Heart right ventricle (tissue), 16 donors: ENCODE data around the gene PRDM16. TPM values are rescaled to one million over a fixed set of nuclear protein-coding genes. Genes with fewer than 3 reads are reported as not detected.
A peak's percentile ranks its signal among the peaks of the same experiment; 100 is the strongest.

Source experiments
- ATAC-seq, 8 donors: fragments of 200-7000 bp; cut with Tn5 transposase; one replicate each; pipeline ENCODE4 v1.9.1; 2020; ENCODE audit warnings: mild to moderate bottlenecking in 8 of 8, moderate library complexity in 8 of 8, moderate number of reproducible peaks in 1 of 8
- DNase-seq, 2 donors: peaks; one replicate each; pipeline ENCODE4 v3.0.0-alpha.2; 2020
- H3K27ac ChIP-seq, 10 donors: fragments of 200-600 bp; sonication (generic) in 2 of 10; one replicate each; pipeline versions ENCODE4 v1.5.0 to v1.8.0; 2020 to 2022; ENCODE audit warnings: mild to moderate bottlenecking in 3 of 10
- H3K27me3 ChIP-seq, 7 donors: fragments of 200-600 bp; one replicate each; pipeline ENCODE4 v1.8.0; 2021 to 2022; ENCODE audit warnings: mild to moderate bottlenecking in 2 of 7
- H3K36me3 ChIP-seq, 9 donors: fragments of 200-600 bp; sonication (generic) in 1 of 9; one replicate each; pipeline versions ENCODE4 v1.5.0 to v1.8.0; 2020 to 2022; ENCODE audit warnings: mild to moderate bottlenecking in 2 of 9
- H3K4me1 ChIP-seq, 9 donors: fragments of 200-600 bp; sonication (generic) in 1 of 9; one replicate each; pipeline versions ENCODE4 v1.5.0 to v1.8.0; 2020 to 2022; ENCODE audit warnings: mild to moderate bottlenecking in 4 of 9
- H3K4me3 ChIP-seq, 10 donors: fragments of 200-600 bp; sonication (generic) in 2 of 10; one replicate each; pipeline versions ENCODE4 v1.5.0 to v1.8.0; 2020 to 2022; ENCODE audit warnings: mild to moderate bottlenecking in 7 of 10, moderate library complexity in 2 of 10
- H3K9me3 ChIP-seq, 11 donors: fragments of 200-600 bp in 10 of 11; sonication (generic) in 2 of 11; one replicate each; pipeline versions ENCODE4 v1.5.0 to v1.8.0; 2013 to 2022; ENCODE audit warnings: mild to moderate bottlenecking in 2 of 11, control low read depth in 1 of 11, moderate library complexity in 1 of 11
- WGBS, 2 donors: extraction: QIAGEN DNeasy Blood & Tissue Kit; methylation state at CpG; one replicate each; pipeline ENCODE4 v1.1.7; 2013; ENCODE audit warnings: inconsistent platforms in 1 of 2; 5-methylcytosine and 5-hydroxymethylcytosine counted together
- intact Hi-C, 10 donors: fragments of 100-400 bp; cut with DNase I; formaldehyde crosslinking; loops; one replicate each; pipeline versions ENCODE4 v1.11.1 to v1.14.2; 2022
- polyA plus RNA-seq, 2 donors: library from polyadenylated mRNA; stranded (reverse); fragments of 200-250 nt; gene quantifications; one replicate each; pipeline ENCODE4 v1.2.3, GENCODE V29; 2013
- total RNA-seq, 10 donors: library from RNA; stranded (reverse); fragmentation: NEBNext Ultra II Directional in 3 of 10; extraction: Animal tissue kit (Norgen Biotek cat#: 25700) in 3 of 10; gene quantifications; one replicate each; pipeline versions ENCODE4 v1.2.1 to v1.2.4, GENCODE V29; 2021 to 2023
- TF ChIP-seq, protein P1 (sequence below), 9 donors: fragments of 200-600 bp; sonication (generic) in 2 of 9; IDR thresholded peaks; one replicate each; pipeline versions ENCODE4 v1.5.0 to v1.8.0; 2021 to 2022; ENCODE audit warnings: antibody characterized with exemption in 9 of 9, mild to moderate bottlenecking in 5 of 9, moderate library complexity in 1 of 9
- donor health status: Arrhythmogenic right ventricular cardiomyopathy.
- donor health status: ischemic (EF 13 %, LVEDD 7.1; RV severe dilation, severe dysfunction).
- donor health status: healthy with polysubstance abuse.
- donor health status: DM: no; HTN: yes; CAD: no.
- donor health status: DM: no; HTN: no; CAD: no.
- donor health status: ischemic (EF 25% LVEDD 6.9; RV normal size, moderate dysfunction).
- donor health status: ischemic (EF 25% LVEDD 5.7; RV mildly dilated, moderate dysfunction).
- donor health status: healthy.
- donor health status: DM: yes; HTN: yes; CAD: no.
- donor health status: Ischemic cardiomyopathy.
- donor health status: ischemic (EF 35%, LVEDD 5.7; RV mildly dilated, moderate dysfunction).
- donor health status: nonischemic (EF 11% LVEDD 7.7; RV severe dilation, severe dysfunction).
- donor health status: DM: yes; HTN: yes; CAD: no.
- donor health status: PGD.
- donor health status: ischemic (EF 29% LVEDD 5.4; RV normal size, mild dysfunction).
- donor health status: nonischemic (EF 23%, LVEDD 6.1; RV moderate dilation, normal function).

PRDM16 gene
- total and polyA plus RNA-seq, 12 donors, result 4.1 to 25.9 (median 14.8) TPM

DNA sequence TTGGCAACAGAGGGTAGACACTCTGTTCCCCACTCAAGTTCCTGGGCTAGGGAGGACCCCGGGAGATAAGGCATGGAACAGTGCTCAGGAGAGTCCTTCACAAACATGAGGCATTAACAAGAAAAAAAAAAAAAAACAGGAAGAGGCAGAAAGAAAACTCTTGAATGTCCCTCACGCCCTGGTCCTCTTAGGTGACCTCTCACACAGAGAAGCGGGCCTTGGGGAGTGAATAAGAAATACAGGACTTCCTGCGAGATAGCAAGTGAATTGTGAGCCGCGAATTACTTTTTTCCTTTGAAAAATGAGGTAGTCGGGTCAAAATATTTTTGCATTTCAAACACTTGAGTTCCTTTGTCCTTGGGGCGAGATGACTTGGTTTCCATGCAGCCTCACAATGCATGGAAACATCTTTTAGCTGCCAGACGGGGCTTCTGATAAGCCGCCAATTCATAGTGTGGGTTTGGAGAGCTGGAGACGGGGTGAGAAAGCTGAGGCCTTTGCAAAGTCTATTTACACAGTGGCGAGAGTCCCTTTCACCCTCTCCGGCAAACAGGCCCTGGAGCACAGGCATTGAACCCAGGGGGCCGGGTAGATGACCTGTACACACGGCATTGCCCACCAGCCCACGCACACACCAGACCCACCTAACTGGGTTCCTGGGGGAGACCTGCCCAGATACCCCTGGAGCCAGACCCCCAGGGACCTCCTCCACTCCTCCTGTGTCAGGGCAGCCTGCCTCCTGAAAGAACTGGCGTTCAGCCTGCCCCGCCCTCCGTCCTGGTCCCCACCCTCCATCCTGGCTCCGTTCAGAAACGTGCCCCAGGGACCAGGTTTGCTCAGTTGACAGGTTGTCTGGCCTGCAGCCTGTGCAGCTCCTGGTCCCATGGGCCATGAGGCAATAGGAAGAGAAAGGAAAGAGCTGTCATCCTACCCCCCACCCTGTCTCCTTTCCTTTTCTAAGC is 192.3 kb downstream of the PRDM16 start:
- peaks cover 0 to 3% (median 0%) of the 10 kb centered on the region in 11 donors for H3K9me3 ChIP-seq
- peak in 6 of 8 donors; percentile 17 to 79 (median 48) for ATAC-seq
- H3K4me1 ChIP-seq, result peaks cover 0 to 54% (median 5%) of the 10 kb centered on the region in 9 donors
- H3K27ac ChIP-seq, result peak overlapping the region in 4 of 10 donors; percentile 12 to 44 (median 20)
- TF ChIP-seq, protein P1, sequence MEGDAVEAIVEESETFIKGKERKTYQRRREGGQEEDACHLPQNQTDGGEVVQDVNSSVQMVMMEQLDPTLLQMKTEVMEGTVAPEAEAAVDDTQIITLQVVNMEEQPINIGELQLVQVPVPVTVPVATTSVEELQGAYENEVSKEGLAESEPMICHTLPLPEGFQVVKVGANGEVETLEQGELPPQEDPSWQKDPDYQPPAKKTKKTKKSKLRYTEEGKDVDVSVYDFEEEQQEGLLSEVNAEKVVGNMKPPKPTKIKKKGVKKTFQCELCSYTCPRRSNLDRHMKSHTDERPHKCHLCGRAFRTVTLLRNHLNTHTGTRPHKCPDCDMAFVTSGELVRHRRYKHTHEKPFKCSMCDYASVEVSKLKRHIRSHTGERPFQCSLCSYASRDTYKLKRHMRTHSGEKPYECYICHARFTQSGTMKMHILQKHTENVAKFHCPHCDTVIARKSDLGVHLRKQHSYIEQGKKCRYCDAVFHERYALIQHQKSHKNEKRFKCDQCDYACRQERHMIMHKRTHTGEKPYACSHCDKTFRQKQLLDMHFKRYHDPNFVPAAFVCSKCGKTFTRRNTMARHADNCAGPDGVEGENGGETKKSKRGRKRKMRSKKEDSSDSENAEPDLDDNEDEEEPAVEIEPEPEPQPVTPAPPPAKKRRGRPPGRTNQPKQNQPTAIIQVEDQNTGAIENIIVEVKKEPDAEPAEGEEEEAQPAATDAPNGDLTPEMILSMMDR (IDR thresholded peaks at IDR 0.05), result no peak
- no peak overlapping the region for H3K4me3 ChIP-seq
- intact Hi-C loops, result no loop called here
- H3K27me3 ChIP-seq, result peaks cover 0 to 16% (median 0%) of the 10 kb centered on the region in 7 donors
- DNase-seq, result peak in 1 of 2 donors; percentile 32
- no peaks in the 10 kb centered on the region for H3K36me3 ChIP-seq
- WGBS, 2 donors, result 54 to 58% methylated on average over 21 of the region's 21 CpGs

DNA sequence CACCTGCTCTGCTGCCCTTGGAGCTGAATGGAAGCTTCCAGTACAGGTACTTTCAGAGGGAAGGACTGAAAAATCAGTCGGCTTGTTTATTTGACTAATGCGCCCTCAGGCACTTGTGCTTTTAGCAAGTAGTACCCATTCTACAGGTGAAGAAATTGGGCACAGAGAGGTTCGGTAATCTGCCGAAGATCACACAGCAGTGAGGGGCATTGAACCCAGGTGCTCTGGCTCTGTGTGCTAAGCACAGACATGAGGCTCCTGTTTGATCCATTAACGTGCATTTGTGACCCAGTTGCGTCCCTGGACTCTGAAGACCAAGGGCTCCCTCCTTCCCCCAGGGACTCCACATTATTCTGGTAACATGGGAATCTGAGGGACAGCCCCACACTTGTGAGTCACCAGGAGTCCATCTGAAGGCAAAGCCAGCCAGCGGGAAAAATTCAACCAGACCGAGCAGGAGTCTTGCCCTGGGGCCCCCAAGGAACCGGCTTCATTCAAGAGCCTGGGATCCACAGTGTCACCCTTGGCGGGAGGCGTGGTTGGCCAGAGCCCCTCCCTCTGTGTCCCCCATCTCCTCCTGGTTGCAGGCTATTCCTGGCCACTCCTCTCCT is 193.1 kb downstream of the PRDM16 start:
- TF ChIP-seq, protein P1 (IDR thresholded peaks at IDR 0.05), result no peak
- ATAC-seq (no peak), DNase-seq (no peak)
- H3K4me3 ChIP-seq, result no peak overlapping the region
- H3K27ac ChIP-seq, result peak overlapping the region in 3 of 10 donors; percentile 12 to 44 (median 24)
- peaks cover 0 to 52% (median 5%) of the 10 kb centered on the region in 9 donors for H3K4me1 ChIP-seq
- intact Hi-C loops, result no loop called here
- peaks cover 0 to 16% (median 0%) of the 10 kb centered on the region in 7 donors for H3K27me3 ChIP-seq
- no peaks in the 10 kb centered on the region for H3K36me3 ChIP-seq
- WGBS, 2 donors, result 78 to 84% methylated on average over 11 of the region's 11 CpGs
- peaks cover 0 to 2% (median 0%) of the 10 kb centered on the region in 11 donors for H3K9me3 ChIP-seq

DNA sequence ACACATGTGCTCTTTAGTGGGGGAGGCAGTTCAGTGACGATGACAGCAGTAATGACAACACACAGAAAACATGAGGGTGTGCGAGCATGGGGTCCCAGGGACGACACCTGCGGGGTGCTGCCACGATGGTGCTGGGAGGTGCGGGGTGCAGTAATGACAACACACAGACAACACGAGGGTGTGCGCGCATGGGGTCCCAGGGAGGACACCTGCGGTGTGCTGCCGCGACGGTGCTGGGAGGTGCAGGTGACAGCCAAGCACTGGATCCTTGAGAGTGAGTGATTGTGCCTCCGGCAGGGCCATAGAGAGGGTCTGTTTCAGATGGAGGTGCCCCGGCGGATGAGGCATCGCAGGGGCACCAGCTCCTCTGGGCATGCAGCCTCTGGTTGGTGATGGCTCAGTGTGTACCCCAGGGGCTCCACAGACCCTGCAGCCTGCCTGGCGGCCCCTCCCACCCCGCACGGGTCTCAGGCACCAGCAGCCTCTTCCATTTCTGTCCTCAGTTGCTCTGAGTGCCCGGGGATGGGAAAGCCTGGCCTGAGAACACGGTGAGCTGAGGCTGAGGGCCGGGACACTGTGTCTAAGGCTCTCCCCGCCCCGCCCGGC is 193.8 kb downstream of the PRDM16 start:
- DNase-seq, result no peak
- no peak for ATAC-seq
- Histone ChIP-seq H3K4me3 (no peak overlapping the region), H3K27me3 (peaks cover 0 to 16% (median 0%) of the 10 kb centered on the region in 7 donors), H3K4me1 (peaks cover 0 to 44% (median 5%) of the 10 kb centered on the region in 9 donors), H3K9me3 (no peaks in the 10 kb centered on the region), H3K27ac (no peak overlapping the region), H3K36me3 (no peaks in the 10 kb centered on the region)
- intact Hi-C loops, result no loop called here
- 85 to 86% methylated on average over 26 of the region's 26 CpGs for WGBS, 2 donors
- TF ChIP-seq, protein P1 (IDR thresholded peaks at IDR 0.05), result no peak

DNA sequence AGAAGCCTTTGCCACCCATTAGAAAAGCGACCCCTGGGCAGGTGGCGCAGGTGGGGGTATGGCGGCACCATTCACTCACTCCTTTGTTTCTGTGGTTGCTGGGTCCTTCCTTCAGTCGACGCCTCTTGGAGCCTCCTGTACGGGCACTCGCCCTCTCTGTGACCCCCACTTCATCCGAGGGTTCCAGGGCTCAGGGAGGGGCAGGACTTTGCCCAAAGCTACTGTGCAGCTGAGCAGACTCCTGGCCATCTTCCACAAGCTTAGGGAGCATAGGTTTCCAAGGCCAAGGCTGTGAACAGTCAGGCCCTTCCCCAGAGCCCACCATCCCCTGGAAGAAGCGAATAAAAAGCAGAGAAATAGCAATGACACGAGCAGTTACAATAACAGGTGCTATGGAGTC is 194.8 kb downstream of the PRDM16 start:
- TF ChIP-seq, protein P1 (IDR thresholded peaks at IDR 0.05), result no peak
- Histone ChIP-seq H3K36me3 (no peaks in the 10 kb centered on the region), H3K4me3 (no peak overlapping the region), H3K27ac (peak overlapping the region in 1 of 10 donors; percentile 1), H3K9me3 (no peaks in the 10 kb centered on the region), H3K27me3 (peaks cover 0 to 16% (median 0%) of the 10 kb centered on the region in 7 donors), H3K4me1 (peaks cover 0 to 36% (median 5%) of the 10 kb centered on the region in 9 donors)
- no peak for ATAC-seq
- intact Hi-C loops, result no loop called here
- DNase-seq, result no peak
- WGBS, 2 donors, result 80 to 81% methylated on average over 10 of the region's 10 CpGs
